ENCODE results near the gene FASLG. TPM values are rescaled to one million over a fixed set of nuclear protein-coding genes. Genes with fewer than 3 reads are reported as not detected.

Gene FASLG
- total RNA-seq, 1 experiment from 2014 or later, result not detected

DNA sequence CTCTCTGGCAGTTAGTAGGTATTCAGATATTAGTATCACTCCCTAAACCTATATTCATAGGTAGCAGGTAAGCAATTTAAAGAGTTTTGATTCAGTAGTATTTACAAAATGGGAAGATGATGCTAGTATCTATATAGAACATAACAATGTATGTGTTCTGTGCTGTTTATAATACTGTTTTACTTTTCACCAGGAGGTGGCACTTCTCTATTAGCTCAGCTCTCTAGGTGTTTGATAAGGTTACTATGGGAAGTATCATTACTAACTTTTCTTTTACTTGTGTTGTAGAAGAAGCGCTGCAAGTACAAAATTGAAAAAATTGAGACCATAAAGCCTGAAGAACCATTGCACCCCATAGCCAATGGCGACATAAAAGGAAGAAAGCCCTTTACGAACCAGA is 49.4 kb upstream of the FASLG start (continued):
- TF ChIP-seq, protein P1, sequence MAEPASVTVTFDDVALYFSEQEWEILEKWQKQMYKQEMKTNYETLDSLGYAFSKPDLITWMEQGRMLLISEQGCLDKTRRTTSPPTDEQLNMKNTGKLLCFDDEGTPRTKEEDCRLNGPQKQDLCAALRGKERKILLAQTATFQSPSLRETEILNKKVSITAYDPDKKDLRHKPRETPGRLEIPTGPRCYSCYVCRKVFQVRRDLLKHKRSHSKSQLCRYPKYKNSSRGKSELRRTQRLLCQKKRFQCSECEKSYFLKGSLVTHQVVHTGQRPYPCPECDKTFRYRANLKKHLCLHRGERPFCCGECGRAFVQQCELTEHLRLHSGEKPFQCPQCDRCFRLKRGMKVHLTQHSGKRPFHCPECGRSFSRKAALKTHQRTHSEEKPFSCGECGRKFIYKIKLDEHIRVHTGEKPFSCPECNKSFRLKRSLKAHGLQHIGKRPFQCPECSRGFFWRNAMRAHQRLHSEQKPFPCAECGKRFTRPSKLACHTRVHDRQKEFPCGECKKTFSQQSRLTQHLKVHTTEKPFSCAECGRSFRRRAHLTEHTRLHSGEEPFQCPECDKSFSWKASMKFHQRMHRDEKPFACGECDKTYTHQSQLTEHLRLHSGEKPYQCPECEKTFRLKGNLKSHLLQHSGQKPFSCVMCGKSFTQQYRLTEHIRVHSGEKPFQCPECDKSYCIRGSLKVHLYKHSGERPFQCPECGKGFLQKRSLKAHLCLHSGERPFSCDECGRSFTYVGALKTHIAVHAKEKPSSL (CRISPR knock-in tag; conservative IDR thresholded peaks at IDR 0.05), result no peak
- TF ChIP-seq TEAD4 (CRISPR knock-in tag; IDR thresholded peaks at IDR 0.05), result no peak
- TF ChIP-seq, protein P2, sequence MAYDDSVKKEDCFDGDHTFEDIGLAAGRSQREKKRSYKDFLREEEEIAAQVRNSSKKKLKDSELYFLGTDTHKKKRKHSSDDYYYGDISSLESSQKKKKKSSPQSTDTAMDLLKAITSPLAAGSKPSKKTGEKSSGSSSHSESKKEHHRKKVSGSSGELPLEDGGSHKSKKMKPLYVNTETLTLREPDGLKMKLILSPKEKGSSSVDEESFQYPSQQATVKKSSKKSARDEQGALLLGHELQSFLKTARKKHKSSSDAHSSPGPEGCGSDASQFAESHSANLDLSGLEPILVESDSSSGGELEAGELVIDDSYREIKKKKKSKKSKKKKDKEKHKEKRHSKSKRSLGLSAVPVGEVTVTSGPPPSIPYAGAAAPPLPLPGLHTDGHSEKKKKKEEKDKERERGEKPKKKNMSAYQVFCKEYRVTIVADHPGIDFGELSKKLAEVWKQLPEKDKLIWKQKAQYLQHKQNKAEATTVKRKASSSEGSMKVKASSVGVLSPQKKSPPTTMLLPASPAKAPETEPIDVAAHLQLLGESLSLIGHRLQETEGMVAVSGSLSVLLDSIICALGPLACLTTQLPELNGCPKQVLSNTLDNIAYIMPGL (CRISPR knock-in tag; IDR thresholded peaks at IDR 0.05), result no peak
- TF ChIP-seq, protein P3, sequence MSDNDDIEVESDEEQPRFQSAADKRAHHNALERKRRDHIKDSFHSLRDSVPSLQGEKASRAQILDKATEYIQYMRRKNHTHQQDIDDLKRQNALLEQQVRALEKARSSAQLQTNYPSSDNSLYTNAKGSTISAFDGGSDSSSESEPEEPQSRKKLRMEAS (CRISPR knock-in tag; IDR thresholded peaks at IDR 0.05), result no peak
- TF ChIP-seq, protein P4, sequence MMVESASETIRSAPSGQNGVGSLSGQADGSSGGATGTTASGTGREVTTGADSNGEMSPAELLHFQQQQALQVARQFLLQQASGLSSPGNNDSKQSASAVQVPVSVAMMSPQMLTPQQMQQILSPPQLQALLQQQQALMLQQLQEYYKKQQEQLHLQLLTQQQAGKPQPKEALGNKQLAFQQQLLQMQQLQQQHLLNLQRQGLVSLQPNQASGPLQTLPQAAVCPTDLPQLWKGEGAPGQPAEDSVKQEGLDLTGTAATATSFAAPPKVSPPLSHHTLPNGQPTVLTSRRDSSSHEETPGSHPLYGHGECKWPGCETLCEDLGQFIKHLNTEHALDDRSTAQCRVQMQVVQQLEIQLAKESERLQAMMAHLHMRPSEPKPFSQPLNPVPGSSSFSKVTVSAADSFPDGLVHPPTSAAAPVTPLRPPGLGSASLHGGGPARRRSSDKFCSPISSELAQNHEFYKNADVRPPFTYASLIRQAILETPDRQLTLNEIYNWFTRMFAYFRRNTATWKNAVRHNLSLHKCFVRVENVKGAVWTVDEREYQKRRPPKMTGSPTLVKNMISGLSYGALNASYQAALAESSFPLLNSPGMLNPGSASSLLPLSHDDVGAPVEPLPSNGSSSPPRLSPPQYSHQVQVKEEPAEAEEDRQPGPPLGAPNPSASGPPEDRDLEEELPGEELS (CRISPR knock-in tag; IDR thresholded peaks at IDR 0.05), result no peak
- TF ChIP-seq ZNF416 (CRISPR knock-in tag; IDR thresholded peaks at IDR 0.05), result no peak
- no peak for TF ChIP-seq ESRRA (CRISPR knock-in tag; IDR thresholded peaks at IDR 0.05; ENCODE audit: borderline replicate concordance)
- TF ChIP-seq, protein P5, sequence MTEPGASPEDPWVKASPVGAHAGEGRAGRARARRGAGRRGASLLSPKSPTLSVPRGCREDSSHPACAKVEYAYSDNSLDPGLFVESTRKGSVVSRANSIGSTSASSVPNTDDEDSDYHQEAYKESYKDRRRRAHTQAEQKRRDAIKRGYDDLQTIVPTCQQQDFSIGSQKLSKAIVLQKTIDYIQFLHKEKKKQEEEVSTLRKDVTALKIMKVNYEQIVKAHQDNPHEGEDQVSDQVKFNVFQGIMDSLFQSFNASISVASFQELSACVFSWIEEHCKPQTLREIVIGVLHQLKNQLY (CRISPR knock-in tag; IDR thresholded peaks at IDR 0.05), result no peak

DNA sequence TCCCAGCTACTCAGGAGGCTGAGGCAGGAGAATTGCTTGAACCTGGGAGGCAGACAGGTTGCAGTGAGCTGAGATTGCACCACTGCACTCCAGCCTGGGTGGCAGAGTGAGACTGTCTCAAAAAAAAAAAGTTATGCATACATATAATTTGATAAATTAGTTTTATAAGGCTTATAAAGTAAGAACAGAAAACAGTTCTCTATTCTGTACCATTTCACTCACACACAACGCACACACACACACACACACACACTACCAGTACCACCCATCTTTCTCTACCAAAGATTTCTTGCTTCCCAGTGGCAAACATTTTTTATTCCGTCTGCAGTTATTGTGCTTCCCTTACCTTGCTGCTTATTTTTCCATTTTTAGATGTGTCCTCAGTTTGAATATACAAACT is 46.4 kb upstream of the FASLG start:
- POLR2A ChIA-PET, result no interaction called here
- H3K4me3 Mint-ChIP-seq, result no peak overlapping the region
- peaks cover 9% of the 10 kb centered on the region for H3K4me1 Mint-ChIP-seq
- TF ChIP-seq EMX1 (CRISPR knock-in tag; IDR thresholded peaks at IDR 0.05) (no peak), ZNF317 (CRISPR knock-in tag; IDR thresholded peaks at IDR 0.05; ENCODE audit: borderline replicate concordance, low read depth) (no peak), RELA (CRISPR knock-in tag; IDR thresholded peaks at IDR 0.05; ENCODE audit: borderline replicate concordance) (no peak), ELF4 (CRISPR knock-in tag; IDR thresholded peaks at IDR 0.05; ENCODE audit: low read depth) (no peak), MYBL2 (CRISPR knock-in tag; IDR thresholded peaks at IDR 0.05) (no peak), ZNF138 (CRISPR knock-in tag; conservative IDR thresholded peaks at IDR 0.05) (no peak), TEAD4 (CRISPR knock-in tag; IDR thresholded peaks at IDR 0.05) (no peak), GTF2I (CRISPR knock-in tag; conservative IDR thresholded peaks at IDR 0.05) (no peak), ZNF671 (CRISPR knock-in tag; IDR thresholded peaks at IDR 0.05) (no peak), ZNF396 (CRISPR knock-in tag; IDR thresholded peaks at IDR 0.05; ENCODE audit: borderline replicate concordance) (no peak)
- TF ChIP-seq, protein P6, sequence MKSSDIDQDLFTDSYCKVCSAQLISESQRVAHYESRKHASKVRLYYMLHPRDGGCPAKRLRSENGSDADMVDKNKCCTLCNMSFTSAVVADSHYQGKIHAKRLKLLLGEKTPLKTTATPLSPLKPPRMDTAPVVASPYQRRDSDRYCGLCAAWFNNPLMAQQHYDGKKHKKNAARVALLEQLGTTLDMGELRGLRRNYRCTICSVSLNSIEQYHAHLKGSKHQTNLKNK (CRISPR knock-in tag; IDR thresholded peaks at IDR 0.05), result no peak
- TF ChIP-seq, protein P7, sequence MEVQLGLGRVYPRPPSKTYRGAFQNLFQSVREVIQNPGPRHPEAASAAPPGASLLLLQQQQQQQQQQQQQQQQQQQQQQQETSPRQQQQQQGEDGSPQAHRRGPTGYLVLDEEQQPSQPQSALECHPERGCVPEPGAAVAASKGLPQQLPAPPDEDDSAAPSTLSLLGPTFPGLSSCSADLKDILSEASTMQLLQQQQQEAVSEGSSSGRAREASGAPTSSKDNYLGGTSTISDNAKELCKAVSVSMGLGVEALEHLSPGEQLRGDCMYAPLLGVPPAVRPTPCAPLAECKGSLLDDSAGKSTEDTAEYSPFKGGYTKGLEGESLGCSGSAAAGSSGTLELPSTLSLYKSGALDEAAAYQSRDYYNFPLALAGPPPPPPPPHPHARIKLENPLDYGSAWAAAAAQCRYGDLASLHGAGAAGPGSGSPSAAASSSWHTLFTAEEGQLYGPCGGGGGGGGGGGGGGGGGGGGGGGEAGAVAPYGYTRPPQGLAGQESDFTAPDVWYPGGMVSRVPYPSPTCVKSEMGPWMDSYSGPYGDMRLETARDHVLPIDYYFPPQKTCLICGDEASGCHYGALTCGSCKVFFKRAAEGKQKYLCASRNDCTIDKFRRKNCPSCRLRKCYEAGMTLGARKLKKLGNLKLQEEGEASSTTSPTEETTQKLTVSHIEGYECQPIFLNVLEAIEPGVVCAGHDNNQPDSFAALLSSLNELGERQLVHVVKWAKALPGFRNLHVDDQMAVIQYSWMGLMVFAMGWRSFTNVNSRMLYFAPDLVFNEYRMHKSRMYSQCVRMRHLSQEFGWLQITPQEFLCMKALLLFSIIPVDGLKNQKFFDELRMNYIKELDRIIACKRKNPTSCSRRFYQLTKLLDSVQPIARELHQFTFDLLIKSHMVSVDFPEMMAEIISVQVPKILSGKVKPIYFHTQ (CRISPR knock-in tag; IDR thresholded peaks at IDR 0.05), result no peak
- TF ChIP-seq, protein P8, sequence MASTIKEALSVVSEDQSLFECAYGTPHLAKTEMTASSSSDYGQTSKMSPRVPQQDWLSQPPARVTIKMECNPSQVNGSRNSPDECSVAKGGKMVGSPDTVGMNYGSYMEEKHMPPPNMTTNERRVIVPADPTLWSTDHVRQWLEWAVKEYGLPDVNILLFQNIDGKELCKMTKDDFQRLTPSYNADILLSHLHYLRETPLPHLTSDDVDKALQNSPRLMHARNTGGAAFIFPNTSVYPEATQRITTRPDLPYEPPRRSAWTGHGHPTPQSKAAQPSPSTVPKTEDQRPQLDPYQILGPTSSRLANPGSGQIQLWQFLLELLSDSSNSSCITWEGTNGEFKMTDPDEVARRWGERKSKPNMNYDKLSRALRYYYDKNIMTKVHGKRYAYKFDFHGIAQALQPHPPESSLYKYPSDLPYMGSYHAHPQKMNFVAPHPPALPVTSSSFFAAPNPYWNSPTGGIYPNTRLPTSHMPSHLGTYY (CRISPR knock-in tag; IDR thresholded peaks at IDR 0.05), result no peak
- TF ChIP-seq, protein P9, sequence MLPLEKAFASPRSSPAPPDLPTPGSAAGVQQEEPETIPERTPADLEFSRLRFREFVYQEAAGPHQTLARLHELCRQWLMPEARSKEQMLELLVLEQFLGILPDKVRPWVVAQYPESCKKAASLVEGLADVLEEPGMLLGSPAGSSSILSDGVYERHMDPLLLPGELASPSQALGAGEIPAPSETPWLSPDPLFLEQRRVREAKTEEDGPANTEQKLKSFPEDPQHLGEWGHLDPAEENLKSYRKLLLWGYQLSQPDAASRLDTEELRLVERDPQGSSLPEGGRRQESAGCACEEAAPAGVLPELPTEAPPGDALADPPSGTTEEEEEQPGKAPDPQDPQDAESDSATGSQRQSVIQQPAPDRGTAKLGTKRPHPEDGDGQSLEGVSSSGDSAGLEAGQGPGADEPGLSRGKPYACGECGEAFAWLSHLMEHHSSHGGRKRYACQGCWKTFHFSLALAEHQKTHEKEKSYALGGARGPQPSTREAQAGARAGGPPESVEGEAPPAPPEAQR (CRISPR knock-in tag; IDR thresholded peaks at IDR 0.05), result no peak
- TF ChIP-seq, protein P10, sequence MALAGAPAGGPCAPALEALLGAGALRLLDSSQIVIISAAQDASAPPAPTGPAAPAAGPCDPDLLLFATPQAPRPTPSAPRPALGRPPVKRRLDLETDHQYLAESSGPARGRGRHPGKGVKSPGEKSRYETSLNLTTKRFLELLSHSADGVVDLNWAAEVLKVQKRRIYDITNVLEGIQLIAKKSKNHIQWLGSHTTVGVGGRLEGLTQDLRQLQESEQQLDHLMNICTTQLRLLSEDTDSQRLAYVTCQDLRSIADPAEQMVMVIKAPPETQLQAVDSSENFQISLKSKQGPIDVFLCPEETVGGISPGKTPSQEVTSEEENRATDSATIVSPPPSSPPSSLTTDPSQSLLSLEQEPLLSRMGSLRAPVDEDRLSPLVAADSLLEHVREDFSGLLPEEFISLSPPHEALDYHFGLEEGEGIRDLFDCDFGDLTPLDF (CRISPR knock-in tag; IDR thresholded peaks at IDR 0.05), result no peak
- H3K27me3 Mint-ChIP-seq (ENCODE audit: low read depth), result no peaks in the 10 kb centered on the region
- H3K27ac Mint-ChIP-seq, result no peak overlapping the region
- DNase-seq (ENCODE audit: low spot score) (no peak), ATAC-seq (no peak)
- H3K9me3 Mint-ChIP-seq, result peaks cover 31% of the 10 kb centered on the region
- CTCF ChIA-PET, result no interaction called here
- H3K36me3 Mint-ChIP-seq, result peaks cover 36% of the 10 kb centered on the region

Data from WTC11 (cell line).